Hematopoietic multipotent progenitor cell treated with erythropoietin and hydrocortisone succinate and interleukin-3 and kit ligand, for 6 days (in vitro differentiated cells): ENCODE measurements around the gene MYH6.

ENCODE experiments used
- DNase-seq: peaks from one replicate; pipeline ENCODE4 v3.0.0-alpha.2; 2015

The MYH6 gene

DNA sequence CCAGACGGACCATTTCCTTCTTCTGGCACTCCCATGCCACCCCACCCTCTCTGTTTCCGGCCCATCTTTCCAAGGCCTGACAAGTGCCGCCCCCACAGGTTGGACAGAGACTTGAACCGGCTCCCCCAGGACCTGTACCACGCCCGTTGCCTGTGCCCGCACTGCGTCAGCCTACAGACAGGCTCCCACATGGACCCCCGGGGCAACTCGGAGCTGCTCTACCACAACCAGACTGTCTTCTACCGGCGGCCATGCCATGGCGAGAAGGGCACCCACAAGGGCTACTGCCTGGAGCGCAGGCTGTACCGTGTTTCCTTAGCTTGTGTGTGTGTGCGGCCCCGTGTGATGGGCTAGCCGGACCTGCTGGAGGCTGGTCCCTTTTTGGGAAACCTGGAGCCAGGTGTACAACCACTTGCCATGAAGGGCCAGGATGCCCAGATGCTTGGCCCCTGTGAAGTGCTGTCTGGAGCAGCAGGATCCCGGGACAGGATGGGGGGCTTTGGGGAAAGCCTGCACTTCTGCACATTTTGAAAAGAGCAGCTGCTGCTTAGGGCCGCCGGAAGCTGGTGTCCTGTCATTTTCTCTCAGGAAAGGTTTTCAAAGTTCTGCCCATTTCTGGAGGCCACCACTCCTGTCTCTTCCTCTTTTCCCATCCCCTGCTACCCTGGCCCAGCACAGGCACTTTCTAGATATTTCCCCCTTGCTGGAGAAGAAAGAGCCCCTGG lies 32.4 kb downstream of the MYH6 start:
- no peak for DNase-seq

DNA sequence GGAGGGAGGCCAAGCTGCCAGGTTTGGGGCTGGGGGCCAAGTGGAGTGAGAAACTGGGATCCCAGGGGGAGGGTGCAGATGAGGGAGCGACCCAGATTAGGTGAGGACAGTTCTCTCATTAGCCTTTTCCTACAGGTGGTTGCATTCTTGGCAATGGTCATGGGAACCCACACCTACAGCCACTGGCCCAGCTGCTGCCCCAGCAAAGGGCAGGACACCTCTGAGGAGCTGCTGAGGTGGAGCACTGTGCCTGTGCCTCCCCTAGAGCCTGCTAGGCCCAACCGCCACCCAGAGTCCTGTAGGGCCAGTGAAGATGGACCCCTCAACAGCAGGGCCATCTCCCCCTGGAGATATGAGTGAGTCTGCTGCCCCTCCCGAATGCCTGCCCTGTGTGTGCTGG lies 35.0 kb downstream of the MYH6 start:
- DNase-seq, result no peak

DNA sequence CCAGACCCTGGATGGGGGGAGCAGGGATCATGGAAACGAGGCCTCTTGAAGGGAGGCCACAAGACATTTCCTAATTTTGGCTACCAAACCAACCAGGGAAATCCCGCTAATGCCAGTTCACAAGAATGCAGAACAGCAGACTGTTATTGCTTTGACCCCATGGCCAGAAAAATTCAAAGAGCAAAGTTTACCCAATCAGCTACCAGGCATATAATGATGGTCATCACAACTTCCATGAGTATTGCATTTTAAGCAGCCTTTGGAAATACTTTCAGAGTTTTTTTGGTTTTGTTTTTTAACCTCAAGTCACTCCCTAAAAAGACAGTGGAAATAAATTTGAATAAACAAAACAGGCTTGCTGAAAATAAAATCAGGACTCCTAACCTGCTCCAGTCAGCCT lies 35.6 kb downstream of the MYH6 start, which contains the start of gene IL25:
Gene IL25 (plus strand): TSS at position 301 of the 400 bp plus-strand sequence.
- no peak for DNase-seq

- no peak for DNase-seq
These were observed 36.2 kb downstream of the MYH6 start for GRCh38 chr14:23371865-23372264.

DNA sequence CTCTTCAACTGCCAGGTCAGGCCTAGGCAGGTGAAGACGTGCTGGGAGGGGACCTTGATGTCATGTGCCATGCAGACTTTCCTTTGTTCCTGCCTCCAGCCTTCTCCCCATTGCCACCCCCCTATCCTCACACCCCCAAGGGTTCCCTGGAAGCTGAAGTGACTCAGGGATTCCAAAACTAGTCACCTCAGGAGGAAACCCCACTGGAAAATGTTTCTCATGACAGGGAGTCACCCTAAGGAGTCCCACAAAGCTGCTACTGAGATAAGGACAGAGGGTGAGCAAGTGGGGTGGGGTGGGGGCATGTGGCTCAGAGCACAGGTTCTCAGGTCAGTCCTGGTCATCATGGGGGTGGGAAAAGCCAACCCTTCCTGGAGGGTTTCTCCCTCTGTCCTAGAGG lies 37.9 kb downstream of the MYH6 start:
- no peak for DNase-seq

DNA sequence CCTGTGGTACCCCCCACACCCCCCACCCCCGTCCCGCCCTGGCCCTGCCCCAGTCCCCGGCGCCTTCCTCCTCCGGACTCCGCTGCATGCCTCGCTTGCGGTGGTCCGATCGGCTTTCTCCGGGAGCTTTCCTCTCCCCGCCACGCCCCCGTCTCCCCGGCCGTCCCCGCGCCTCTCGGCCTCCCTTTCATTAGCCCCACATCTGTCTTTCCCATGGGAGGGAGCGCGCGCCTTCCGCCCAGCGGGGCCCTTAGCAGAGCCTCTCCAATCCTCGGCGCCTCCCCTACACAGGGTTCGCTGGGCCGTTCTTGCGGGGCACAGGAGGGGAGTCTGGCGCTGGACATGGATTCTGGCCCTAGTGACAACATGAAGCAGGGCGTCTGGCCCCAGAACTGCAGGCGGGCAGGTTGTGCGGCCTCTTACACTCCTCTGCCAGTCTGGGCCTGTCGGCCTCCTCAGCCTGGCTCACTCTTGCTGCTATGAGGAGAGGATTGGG lies 41.6 kb downstream of the MYH6 start:
- DNase-seq, result no peak

GRCh38 chr14:23365732-23366425 lies 42.2 kb downstream of the MYH6 start:
- DNase-seq, result no peak

GRCh38 chr14:23365036-23365731 lies 42.9 kb downstream of the MYH6 start, which contains the start of gene EFS:
EFS (minus strand) TSS chr14:23365172; CDS start chr14:23365025, 147 bp downstream.
- DNase-seq, result no peak

- DNase-seq, result no peak
These were observed 43.7 kb downstream of the MYH6 start for GRCh38 chr14:23364164-23365035.

DNA sequence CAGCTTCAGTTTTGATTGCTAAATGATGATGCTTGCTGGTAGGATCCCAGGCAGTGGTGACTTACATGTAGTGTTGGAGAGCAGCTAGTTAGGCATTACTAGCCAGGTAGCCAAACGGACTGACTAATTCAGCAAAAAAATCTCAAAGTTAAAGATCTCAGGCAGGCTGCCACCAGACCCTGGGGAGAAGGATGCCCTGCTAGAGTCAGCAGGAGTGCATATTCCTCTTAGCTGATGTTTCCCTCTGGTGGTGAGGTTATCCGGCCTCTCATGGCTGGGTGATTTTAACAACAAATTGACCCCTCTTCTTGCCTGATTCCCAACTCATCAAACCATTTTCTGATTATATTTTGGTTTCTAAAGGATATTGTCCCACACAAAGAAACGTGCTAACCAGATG lies 45.9 kb downstream of the MYH6 start:
- no peak for DNase-seq

- DNase-seq, result no peak
These were observed 46.3 kb downstream of the MYH6 start for GRCh38 chr14:23361763-23362162.

DNA sequence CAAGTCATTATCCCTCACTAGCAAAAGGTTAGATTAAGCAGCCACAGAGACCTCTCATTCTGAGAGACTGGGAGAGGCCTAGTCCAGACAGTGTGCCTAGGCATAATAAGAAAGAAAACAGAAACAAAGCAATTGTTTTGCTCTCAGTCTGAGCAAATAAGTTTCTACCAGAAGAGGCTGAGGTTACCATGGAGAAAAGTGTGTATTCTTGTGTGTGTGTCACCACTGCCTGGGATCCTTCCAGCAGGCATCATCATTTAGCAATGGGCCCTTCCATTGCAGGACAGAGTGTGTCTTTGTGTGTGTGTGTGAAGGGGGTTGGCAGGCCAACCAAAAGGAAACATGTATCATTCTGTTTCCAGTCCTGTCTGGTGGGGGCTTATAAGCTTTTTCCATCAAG lies 46.8 kb downstream of the MYH6 start:
- no peak for DNase-seq

DNA sequence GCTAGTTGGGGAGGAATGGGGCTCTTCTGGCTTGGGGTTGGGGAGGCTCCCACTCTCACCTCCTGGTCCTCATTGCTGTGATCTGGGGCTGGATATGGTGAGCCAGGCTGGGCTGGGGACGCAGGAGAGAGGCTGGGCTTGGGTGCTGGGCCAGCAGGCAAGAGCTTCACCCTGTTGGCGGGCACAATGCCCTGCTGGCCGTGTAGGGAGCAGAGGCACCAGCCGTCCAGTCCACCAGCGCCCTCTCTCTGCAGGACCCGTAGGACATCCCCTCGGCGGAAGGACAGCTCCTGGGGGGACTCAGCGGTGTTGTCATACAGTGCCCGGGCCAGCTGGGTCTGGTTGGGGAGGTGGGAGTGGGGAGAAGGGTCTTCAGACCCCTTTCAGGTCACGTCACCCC lies 47.6 kb downstream of the MYH6 start:
- no peak for DNase-seq

DNA sequence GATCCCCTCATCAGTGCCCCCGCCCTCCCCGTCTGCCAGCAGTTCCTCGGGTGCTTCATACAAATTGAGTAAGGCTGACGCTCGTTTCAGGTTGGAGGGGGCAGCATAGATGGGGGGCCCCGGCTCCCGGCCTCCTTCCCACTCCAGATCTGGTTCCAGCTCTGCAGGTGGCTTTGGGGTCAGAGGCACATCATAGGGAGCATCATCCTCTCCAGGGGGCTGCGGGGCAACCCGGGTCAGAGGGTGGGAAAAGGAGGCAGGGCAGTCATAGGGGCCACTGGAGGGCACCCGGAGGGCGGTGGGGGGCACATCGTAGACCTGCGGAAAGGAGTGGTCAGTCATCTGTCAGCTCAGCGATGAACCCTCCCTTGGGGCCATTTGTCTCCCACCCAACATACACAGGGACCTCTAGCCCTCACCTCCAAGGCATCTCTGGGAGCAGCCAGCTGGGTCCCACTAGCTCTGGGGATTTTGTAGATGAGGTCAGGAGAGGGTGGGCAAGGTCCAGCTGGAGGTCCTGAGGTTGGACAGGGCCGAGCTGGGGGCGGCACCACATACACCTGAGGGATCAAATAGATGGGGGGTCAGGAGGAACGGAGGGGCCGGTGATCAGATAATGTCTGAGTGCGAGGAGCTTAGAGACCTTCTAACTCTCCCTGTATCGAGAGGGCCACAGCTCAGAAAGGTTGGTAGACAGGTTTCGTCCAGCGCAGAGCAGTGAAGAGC lies 48.2 kb downstream of the MYH6 start:
- no peak for DNase-seq

DNA sequence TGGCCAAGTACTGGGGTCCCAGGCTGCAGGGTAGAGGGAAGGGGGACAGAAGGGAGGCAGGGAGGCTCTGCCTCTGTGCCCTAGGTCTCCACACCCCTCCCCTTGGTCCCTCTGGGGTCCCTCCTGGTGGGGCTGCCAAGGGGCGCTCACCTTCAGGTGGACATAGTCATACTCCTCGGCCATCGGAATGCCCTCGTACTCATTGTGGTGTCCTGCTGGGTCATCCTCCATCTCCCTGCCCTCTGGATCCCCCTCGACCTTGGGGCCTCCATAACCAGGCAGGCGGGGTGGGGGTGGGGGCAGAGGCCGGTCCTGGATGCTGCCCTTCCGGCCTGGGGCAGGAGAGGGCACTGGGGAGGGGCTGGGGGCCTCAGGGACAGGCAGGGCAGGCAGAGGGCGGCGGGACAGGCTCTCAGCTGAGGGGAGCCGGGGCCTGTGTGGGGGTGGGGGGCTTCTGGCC lies 48.9 kb downstream of the MYH6 start:
- no peak for DNase-seq

DNA sequence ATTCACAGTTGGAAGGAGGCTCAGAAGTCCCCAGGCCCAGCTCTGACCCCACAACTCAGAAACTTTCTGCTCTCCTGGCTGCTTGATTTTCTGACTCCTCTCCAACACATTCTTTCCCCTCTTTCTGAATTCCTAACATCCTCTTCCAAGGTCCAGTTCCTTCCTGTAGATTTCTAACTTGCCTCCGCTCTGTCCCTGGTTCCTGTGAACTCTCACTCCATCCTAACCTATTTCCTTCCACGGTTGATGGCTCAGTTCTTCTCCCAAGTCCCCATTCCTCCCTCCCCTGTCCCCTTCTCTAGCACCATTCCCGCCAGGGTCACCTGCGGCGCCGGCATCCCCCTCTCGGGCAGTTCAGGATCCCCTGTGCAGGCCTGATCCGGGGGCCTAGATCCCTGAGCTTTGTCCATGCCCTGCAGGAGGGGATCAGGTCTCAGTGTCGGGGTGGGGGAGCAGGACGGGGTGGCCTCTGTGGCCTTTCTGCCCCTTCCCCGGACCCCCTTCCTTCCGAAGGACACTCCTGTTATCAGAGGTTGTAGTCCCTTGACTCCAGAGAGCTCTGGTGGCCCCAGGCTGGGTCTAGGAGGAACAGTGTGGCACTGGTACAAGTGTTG lies 49.4 kb downstream of the MYH6 start:
- DNase-seq, result no peak

DNA sequence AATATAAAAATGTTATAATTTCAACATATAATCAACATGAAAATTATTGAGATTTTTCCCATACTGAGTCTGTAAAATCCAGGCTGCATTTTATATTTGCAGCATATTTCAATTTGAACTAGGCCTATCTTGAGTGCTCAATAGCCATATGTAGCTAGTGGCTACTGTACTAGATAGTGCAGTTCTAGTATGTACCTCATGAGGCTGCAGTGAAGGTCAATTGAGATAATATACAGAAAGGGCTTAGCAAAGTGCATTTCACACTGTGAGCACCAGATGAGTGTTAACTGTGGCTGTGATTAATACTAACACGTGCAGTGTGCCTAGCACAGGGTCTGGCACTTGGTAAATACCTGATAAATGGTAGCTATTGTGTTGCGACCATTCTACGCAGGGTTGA lies 50.0 kb downstream of the MYH6 start:
- peak; percentile 26 for DNase-seq

DNA sequence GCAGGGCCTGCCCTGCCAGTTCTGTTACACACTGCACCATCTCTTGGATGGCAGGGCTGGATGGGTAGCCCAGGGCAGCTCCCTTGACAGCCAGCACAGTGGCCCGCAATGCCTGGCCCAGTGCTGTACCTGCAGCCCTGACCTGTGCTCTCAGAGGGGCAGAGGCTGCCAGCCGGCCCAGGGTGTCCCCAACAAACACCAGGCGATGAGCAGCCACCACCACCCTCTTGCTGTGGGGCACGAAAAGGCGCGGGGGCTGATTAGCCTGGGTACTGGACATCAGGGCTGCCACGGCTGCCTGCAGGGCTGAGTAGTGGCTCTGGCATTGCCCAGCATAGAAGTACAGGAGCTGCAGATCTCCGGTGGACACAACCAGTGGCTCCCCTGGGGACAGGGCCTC lies 50.8 kb downstream of the MYH6 start:
- no peak for DNase-seq

DNA sequence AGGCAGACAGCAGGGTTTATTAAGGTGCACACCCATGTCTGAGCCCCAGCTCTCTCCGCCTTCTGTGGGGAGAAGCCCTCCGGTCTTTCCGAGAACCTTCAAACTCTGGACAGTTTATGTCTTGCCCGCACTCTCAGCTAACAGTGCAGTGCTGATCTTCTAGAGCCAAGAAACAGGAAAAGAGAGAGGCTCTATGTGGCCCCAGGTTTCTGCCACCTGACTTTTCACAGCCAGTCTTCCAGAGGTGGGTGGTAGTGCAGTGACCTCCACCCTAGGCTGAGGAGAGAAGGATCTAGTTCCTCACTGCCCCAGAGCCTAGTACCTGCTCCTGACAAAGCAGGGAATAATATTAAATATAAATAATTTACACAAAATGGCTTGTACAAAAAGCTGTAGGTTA lies 51.4 kb downstream of the MYH6 start:
- no peak for DNase-seq

- DNase-seq, result no peak
These were observed 52.1 kb downstream of the MYH6 start for GRCh38 chr14:23355871-23356435.

DNA sequence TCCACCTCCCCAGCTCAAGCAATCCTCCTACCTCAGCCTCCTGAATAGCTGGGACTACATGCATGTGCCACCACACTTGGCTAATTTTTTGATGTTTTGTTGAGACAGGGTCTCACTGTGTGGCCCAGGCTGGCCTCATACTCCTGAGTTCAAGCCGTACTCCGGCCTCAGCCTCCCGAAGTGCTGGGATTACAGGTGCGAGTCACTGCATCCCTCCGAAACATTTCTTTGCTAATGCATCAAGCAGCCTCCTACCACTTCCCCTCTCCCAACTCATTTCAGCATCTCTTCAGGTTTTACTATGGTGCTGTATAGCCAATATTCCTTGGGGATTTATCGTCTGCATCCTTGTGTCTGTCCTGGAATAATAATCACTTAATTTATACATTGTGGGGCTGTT lies 53.1 kb downstream of the MYH6 start:
- DNase-seq, result no peak
